Astrocyte of the cerebellum (primary cell): ENCODE data around the gene RFX4.

Experiments used
- DNase-seq: peaks from one replicate; pipeline ENCODE4 v3.0.0-alpha.2; 2011; ENCODE audit warnings: low read depth
- H3K4me3 ChIP-seq: 2 replicates; pipeline ENCODE4 v1.5.1; 2011; ENCODE audit warnings: mild to moderate bottlenecking, low read depth, low read length, moderate library complexity
- CTCF ChIP-seq: IDR thresholded peaks from 2 replicates; pipeline ENCODE4 v1.5.1; 2012; ENCODE audit warnings: low read length, low read depth, moderate library complexity, mild to moderate bottlenecking; ENCODE audit errors: missing control alignments
- in situ Hi-C: cut with HindIII; loops from 2 replicates; pipeline ENCODE4 v1.10.0; 2017; ENCODE audit warnings: low sequenced_read_pairs

Gene RFX4

GRCh38 chr12:106801830-106802533, 219.2 kb downstream of the RFX4 start:
- in situ Hi-C loops = no loop called here
- no peak for TF ChIP-seq CTCF

DNA sequence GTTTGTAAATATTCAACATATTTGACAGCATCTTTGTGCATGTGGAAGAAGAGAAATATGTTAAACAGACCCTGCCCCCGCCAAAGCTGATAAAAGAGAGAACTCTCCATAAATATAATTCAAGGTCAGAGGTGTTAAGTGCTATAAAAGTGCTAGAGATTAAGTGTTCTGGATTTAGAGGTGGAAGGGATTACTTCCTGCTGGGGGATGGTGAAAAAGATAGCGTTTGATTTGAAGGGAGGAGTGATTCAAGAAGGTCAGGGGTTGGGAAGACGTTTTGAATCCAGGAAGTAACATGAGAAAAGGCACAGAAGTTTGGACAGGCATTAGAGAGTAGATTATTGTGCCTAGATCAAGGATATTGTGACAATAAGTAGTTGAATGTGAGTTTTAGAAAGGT, 221.9 kb downstream of the RFX4 start:
- in situ Hi-C loops = no loop called here
- H3K4me3 ChIP-seq = no peak overlapping the region
- no peak for DNase-seq
- TF ChIP-seq CTCF = no peak

More at GRCh38 chr12:106801830-106802533, 219.2 kb downstream of the RFX4 start:
- DNase-seq = no peak
- H3K4me3 ChIP-seq = no peak overlapping the region
